GM21381 (cell line): ENCODE data around the gene PALLD.
A peak's percentile ranks its signal among the peaks of the same experiment; 100 is the strongest.

ENCODE experiments used
- ATAC-seq: cut with Tn5 transposase; IDR thresholded peaks from one replicate; pipeline ENCODE4 v1.9.1; 2021; ENCODE audit warnings: mild to moderate bottlenecking, moderate library complexity; ENCODE audit not compliant: unreplicated experiment

The PALLD gene

DNA sequence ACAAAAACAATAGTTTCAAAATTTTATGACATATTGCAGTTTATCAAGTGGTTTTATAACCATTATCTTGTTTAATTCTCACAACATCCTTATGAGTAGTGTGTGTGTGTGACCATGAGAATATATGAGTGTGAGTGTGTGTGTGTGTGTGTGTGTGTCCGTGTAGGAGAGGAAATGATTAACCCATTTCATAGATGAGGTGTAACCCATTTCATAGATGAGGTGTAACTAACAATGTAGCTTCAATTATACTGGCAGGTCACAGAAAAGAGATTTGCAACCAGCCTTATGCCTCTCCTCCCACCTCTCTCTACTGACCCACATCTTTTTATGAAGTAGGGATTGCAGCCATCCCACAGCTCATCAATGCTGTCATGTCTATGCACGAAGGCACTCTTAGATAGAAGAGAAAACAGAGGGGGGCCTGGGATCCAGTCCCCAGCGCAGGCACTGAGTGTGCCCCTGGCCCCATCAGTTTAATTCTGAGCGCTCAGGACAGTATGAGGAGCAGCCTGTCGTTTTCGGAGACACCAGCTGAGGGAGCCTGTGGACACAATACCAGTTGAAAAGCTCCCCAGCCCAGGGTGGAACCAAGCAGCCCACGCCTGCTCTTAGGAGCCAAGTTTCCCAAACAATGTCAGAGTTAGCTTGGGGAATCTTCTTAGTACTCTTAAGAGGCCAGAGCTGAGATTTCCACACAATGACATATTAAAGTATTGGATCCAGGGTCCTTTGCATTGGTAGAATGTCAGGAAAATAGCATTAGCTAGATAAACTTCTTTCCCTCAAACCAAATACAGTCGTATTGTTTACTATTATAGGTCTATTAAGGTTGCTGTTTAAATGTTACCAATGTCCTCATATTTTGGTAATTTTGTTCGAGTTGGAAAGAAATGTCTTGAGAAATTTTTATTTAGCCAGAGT, 88.6 kb downstream of the PALLD start:
- ATAC-seq: peak; percentile 86

DNA sequence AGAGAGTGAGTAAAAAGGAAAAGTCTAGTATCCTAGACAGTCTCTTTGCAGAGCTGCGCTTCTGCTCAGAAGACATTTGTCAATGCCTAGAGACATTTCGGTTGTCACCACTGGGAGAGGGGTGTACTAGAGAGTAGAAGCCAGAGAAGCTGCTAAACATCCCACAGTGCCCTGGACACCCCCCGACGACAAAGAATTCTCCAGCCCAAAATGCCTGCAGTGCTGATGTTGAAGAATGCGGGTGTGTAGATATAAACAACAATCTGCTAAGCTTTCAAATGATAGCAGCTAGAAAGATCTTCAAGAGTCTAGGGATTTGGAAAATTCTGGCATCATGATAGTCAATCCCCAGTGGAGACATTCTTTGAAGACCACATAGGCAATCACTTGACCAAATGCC, 90.1 kb downstream of the PALLD start:
- no peak for ATAC-seq

DNA sequence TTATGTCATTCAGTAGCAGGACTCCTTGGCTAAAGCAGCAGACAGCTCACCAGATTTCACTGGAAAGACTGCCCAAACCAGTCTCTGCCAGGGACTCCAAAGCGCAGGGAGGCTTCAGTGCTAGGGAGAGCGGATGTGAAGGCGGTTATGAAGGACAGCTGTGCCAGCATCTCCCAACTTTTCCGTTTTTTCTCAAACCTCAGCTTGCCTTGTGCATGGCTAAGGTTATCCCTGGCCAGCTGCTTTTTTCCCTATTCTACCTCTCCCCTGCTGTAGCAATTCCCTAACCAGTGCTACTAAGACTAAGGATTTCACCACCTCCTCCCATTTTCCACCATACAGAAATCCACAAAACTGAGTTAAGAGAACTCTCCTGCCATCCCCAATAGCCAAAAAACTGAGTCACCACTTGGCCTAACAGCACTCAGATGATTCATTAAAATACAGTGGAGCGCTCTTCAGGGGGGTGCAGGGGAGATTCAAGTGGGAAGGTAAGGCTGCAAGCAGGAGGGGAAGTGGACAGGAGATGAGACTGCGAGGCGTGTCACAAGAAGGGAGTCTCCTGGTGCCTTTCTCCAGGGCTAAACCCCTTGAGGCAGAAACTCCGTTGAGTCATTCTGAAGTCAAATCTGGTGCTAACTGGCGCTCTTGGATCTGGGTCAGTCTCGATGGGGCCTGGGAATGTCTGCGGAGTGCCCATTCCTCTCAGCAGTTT, 90.7 kb downstream of the PALLD start:
- ATAC-seq: no peak

GRCh38 chr4:168588916-168589531, 92.2 kb downstream of the PALLD start:
- no peak for ATAC-seq

DNA sequence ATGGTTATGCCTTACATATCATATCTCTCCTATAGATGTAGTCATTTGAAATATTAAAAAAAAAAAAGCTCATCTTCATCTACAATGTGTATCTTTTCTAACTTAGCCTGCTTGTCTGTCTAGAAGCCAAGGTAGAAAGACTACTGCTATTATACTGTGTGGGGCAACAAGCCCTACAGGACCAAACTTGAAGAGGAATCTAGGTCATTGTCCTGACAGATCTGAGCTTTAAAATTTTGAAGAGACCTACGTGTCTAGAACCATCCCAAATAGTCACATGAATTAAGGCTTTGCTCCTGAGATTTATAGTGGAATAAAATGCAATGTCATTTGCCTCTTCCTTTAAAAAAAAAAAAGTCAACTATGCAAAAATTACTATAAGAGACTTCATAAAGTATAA, 95.8 kb downstream of the PALLD start:
- no peak for ATAC-seq

DNA sequence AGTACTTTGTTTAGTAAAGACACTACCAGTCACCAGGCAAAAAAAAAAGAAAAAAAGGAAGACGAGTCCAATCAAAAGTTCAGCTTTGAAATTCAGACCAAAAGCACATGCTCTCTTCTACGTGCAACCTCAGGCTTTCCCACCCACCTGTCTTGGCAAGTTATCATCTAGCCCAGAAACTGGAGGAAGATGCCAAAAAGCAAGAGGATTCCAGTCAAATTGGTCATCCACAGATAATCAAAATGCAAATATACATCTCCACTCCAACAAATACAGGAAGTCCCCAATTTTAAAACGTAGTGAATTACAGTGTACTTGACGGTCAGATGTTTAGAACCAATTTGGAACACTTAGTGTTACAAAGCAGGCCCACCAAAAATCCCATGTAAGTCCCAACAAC, 96.5 kb downstream of the PALLD start:
- ATAC-seq: no peak

- no peak for ATAC-seq
Observed at GRCh38 chr4:168594121-168594520, 97.3 kb downstream of the PALLD start.

- ATAC-seq: no peak
Observed at GRCh38 chr4:168598191-168598590, 101.3 kb downstream of the PALLD start.

DNA sequence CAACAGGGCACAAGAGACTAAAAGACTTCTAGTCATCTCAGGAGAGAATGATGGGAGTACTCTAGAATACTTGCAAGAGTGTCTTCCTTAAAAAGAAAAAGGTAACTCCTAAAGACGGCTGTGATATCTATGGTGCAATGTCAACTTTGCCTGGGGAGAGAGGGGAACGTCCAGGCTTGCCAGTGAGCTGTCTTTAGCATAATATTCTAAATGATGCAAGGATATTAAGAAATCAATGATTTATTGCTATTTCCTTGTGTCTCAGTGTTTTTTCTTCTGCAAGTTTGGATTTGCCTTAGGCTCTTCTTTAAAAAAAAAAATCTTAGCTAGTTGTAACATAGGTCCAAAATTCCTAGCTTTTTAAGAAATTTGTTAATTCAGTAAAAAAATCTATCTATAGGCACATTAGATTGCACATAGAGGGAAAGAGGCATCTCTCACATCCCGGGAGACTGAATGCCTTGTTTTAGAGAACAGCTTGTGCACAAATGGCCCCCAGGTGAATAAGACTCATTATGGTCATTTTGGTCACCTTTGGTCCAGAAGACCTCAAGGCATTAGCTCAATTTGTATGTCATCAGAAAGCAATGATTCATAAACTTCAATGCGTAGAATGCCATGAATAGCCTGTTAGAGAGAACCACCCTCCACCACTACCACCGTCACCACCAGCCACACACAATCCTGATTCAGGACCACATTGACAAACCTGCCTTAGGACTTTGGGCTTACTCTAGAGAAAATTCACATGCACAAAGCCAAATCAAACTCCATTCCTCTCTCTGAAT, 104.1 kb downstream of the PALLD start:
- ATAC-seq: no peak

- no peak for ATAC-seq
Observed at GRCh38 chr4:168601899-168602298, 105.0 kb downstream of the PALLD start.

- no peak for ATAC-seq
Observed at GRCh38 chr4:168604496-168605373, 107.9 kb downstream of the PALLD start.

- no peak for ATAC-seq
Observed at GRCh38 chr4:168605411-168605810, 108.6 kb downstream of the PALLD start.

- ATAC-seq: no peak
Observed at GRCh38 chr4:168607215-168607614, 110.4 kb downstream of the PALLD start.

DNA sequence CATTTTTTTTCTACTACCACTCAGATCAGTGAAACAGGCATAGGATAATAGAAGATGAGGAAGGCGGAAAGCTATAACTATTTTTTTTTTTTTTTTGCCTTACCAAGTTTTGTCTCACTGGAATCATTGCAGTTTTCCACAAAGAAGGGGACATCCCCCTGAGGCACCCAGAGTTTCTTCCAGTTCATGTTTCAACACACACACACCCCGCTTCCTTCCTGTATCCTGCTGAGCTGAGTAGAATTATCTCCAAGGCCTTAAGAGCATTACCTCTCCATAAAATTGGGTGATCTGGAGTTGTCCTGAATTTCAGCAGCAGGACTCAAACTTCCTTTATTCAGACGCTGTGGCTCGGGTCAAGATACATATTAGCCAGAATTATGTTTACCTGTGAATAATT, 111.9 kb downstream of the PALLD start:
- no peak for ATAC-seq

- ATAC-seq: no peak
Observed at GRCh38 chr4:168609369-168609768, 112.5 kb downstream of the PALLD start.

DNA sequence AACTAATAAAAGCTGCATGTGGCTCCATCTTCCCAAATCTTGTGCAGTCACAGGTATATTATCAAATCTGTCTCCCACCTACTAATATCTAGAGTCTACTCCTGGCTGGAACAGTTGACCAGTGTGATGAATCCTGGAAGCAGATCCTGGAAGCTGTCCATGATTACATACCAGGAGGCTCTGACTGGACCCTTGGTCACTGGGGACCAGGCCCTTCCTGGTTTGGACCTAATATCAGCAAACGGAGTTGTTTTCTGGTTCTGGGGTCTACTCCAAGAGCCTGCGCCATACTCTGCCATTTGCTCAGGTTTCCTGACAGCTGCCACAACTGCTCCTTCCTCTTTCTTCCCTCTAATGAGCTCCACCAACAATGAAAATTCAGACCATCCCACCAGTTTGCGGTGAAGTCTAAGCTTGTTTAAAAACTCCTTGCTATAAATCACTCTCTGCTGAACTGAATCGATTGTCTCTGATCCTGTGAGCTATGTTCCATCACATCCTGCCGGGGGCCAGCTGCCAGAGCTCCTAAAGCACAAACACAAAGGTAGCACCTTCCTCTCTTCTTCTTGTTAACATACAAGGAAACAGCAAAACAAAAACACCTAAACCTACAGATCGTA, 114.2 kb downstream of the PALLD start:
- ATAC-seq: no peak

- no peak for ATAC-seq
Observed at GRCh38 chr4:168612450-168613135, 115.7 kb downstream of the PALLD start.

GRCh38 chr4:168613869-168614268, 117.0 kb downstream of the PALLD start:
- no peak for ATAC-seq
